Skeletal muscle cell (primary cell): ENCODE data around the gene TNS4.

Experiments
- DNase-seq: peaks from one replicate; pipeline ENCODE4 v3.0.0-alpha.2; 2010; ENCODE audit warnings: low read depth
- H3K4me3 ChIP-seq: 2 replicates; pipeline ENCODE4 v1.5.1; 2011; ENCODE audit warnings: low read depth, mild to moderate bottlenecking, control low read depth, low read length, moderate library complexity

Gene TNS4

GRCh38 chr17:40538019-40538935 lies 36.9 kb upstream of the TNS4 start:
- DNase-seq, result no peak

GRCh38 chr17:40536295-40537171 lies 35.1 kb upstream of the TNS4 start:
- no peak for DNase-seq

More at GRCh38 chr17:40538019-40538935, 36.9 kb upstream of the TNS4 start:
- H3K4me3 ChIP-seq, result no peak overlapping the region

GRCh38 chr17:40535924-40536294 lies 34.5 kb upstream of the TNS4 start:
- H3K4me3 ChIP-seq, result no peak overlapping the region
- DNase-seq, result no peak

More at GRCh38 chr17:40536295-40537171, 35.1 kb upstream of the TNS4 start:
- no peak overlapping the region for H3K4me3 ChIP-seq

GRCh38 chr17:40535438-40535837 lies 34.0 kb upstream of the TNS4 start:
- no peak for DNase-seq
- H3K4me3 ChIP-seq, result no peak overlapping the region

GRCh38 chr17:40534371-40535189 lies 33.2 kb upstream of the TNS4 start:
- DNase-seq, result no peak
- no peak overlapping the region for H3K4me3 ChIP-seq

- H3K4me3 ChIP-seq, result no peak overlapping the region
- no peak for DNase-seq
Observed at GRCh38 chr17:40533896-40534295, 32.5 kb upstream of the TNS4 start.

- H3K4me3 ChIP-seq, result no peak overlapping the region
- no peak for DNase-seq
Observed at GRCh38 chr17:40532520-40533253, 31.3 kb upstream of the TNS4 start.

GRCh38 chr17:40531051-40531991 lies 29.9 kb upstream of the TNS4 start:
- DNase-seq, result no peak
- no peak overlapping the region for H3K4me3 ChIP-seq

- no peak overlapping the region for H3K4me3 ChIP-seq
- no peak for DNase-seq
Observed at GRCh38 chr17:40530531-40530994, 29.1 kb upstream of the TNS4 start.

GRCh38 chr17:40529991-40530390 lies 28.6 kb upstream of the TNS4 start:
- no peak overlapping the region for H3K4me3 ChIP-seq
- no peak for DNase-seq

- no peak overlapping the region for H3K4me3 ChIP-seq
- no peak for DNase-seq
Observed at GRCh38 chr17:40528692-40529417, 27.4 kb upstream of the TNS4 start.

GRCh38 chr17:40526668-40527067 lies 25.2 kb upstream of the TNS4 start:
- no peak for DNase-seq
- H3K4me3 ChIP-seq, result no peak overlapping the region

- DNase-seq, result no peak
- H3K4me3 ChIP-seq, result no peak overlapping the region
Observed at GRCh38 chr17:40525294-40525693, 23.9 kb upstream of the TNS4 start.

- no peak overlapping the region for H3K4me3 ChIP-seq
- no peak for DNase-seq
Observed at GRCh38 chr17:40524243-40524965, 23.0 kb upstream of the TNS4 start.

- H3K4me3 ChIP-seq, result no peak overlapping the region
- DNase-seq, result no peak
Observed at GRCh38 chr17:40522961-40523310, 21.5 kb upstream of the TNS4 start.

- peak; percentile 69 for DNase-seq
- H3K4me3 ChIP-seq, result no peak overlapping the region
Observed at GRCh38 chr17:40522250-40522960, 21.0 kb upstream of the TNS4 start.
